Measurements from ENCODE around the gene TENT5C.

DNA sequence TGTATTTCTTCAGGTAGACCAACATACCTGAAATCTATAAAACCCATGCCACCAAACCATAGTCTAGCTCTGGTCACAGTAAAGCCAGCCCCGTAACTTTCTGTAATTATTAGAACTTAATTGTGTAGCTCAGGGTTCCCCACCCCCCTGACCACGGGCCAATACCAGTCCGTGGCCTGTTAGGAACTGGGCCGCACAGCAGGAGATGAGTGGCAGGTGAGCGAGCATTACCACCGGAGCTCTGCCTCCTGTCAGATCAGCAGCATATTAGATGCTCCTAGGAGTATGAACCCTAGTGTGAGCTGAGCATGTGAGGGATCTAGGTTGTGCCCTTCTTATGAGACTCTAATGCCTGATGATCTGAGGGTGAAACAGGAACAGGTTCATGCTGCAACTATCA lies 14.6 kb downstream of the TENT5C start:
- TF ChIP-seq, protein P1, sequence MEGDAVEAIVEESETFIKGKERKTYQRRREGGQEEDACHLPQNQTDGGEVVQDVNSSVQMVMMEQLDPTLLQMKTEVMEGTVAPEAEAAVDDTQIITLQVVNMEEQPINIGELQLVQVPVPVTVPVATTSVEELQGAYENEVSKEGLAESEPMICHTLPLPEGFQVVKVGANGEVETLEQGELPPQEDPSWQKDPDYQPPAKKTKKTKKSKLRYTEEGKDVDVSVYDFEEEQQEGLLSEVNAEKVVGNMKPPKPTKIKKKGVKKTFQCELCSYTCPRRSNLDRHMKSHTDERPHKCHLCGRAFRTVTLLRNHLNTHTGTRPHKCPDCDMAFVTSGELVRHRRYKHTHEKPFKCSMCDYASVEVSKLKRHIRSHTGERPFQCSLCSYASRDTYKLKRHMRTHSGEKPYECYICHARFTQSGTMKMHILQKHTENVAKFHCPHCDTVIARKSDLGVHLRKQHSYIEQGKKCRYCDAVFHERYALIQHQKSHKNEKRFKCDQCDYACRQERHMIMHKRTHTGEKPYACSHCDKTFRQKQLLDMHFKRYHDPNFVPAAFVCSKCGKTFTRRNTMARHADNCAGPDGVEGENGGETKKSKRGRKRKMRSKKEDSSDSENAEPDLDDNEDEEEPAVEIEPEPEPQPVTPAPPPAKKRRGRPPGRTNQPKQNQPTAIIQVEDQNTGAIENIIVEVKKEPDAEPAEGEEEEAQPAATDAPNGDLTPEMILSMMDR (optimal IDR thresholded peaks at IDR 0.05 in 1 of 3, IDR thresholded peaks at IDR 0.05 in 1 of 3, conservative IDR thresholded peaks at IDR 0.05 in 1 of 3; ENCODE audit: extremely low read depth in 1 of 3, insufficient read depth in 2 of 3, low read length in 3 of 3): no peak
- no peak for TF ChIP-seq EZH2 (IDR thresholded peaks at IDR 0.05; ENCODE audit: low read length)
